SK-N-SH (cell line): ENCODE results near the gene ASMTL. TPM values are rescaled to one million over a fixed set of nuclear protein-coding genes. Genes with fewer than 3 reads are reported as not detected.
A peak's percentile ranks its signal among the peaks of the same experiment; 100 is the strongest.

Source experiments
- CTCF ChIA-PET: fragments of 300-600, 350-600 bp; formaldehyde crosslinking; extraction: SDS; loops from one replicate; lab custom pipeline; 2021; lab: Yijun Ruan, JAX
- POLR2A ChIA-PET: fragments of 350-600 bp; sonication (Branson Sonifier 250); formaldehyde crosslinking; extraction: SDS; loops from one replicate; lab custom pipeline; 2020; ENCODE audit warnings: antibody characterized with exemption, inconsistent platforms; lab: Yijun Ruan, JAX
- DNase-seq: peaks from one replicate; pipeline ENCODE4 v3.0.0; 2012
- H2AFZ ChIP-seq: fragments of 200-600 bp; sonication (generic); 2 replicates; pipeline ENCODE4 v1.8.1; 2016; ENCODE audit warnings: antibody characterized with exemption, mild to moderate bottlenecking, low read depth
- H3F3A ChIP-seq: fragments of 200-600 bp; sonication (generic); replicated peaks from 2 replicates; pipeline ENCODE3; 2016; ENCODE audit warnings: antibody characterized with exemption, mild to moderate bottlenecking; ENCODE audit not compliant: insufficient read depth
- H3K27ac ChIP-seq, 2 experiments: fragments of 200-500 bp in 1 of 2; fragments of 200-600 bp in 1 of 2; sonication (Bioruptor generic) in 1 of 2; sonication (generic), shearing (Covaris generic) in 1 of 2; 2 replicates each; pipeline versions ENCODE4 v1.5.1 to v1.6.1; 2014 to 2016; ENCODE audit warnings: low read depth in 2 of 2, inconsistent platforms in 1 of 2, low read length in 1 of 2, mild to moderate bottlenecking in 1 of 2, mixed read lengths in 1 of 2
- H3K27me3 ChIP-seq: fragments of 200-600 bp; sonication (generic), shearing (Covaris generic); 2 replicates; pipeline ENCODE4 v1.6.1; 2016; ENCODE audit warnings: mixed run types; ENCODE audit not compliant: insufficient read depth
- H3K36me3 ChIP-seq, 2 experiments: fragments of 200-500 bp in 1 of 2; fragments of 200-600 bp in 1 of 2; sonication (Bioruptor generic) in 1 of 2; sonication (generic) in 1 of 2; replicated peaks in 1 of 2; 2 replicates each; pipeline versions ENCODE3 to v1.5.1; 2014 to 2016; ENCODE audit warnings: low read length in 1 of 2, mild to moderate bottlenecking in 1 of 2; ENCODE audit not compliant: insufficient read depth in 2 of 2, control insufficient read depth in 1 of 2
- H3K4me1 ChIP-seq, 2 experiments: fragments of 200-500 bp in 1 of 2; fragments of 200-600 bp in 1 of 2; sonication (Bioruptor generic) in 1 of 2; sonication (generic), shearing (Covaris generic) in 1 of 2; 2 replicates each; pipeline versions ENCODE4 v1.5.1 to v1.6.1; 2014 to 2016; ENCODE audit warnings: low read depth in 1 of 2, low read length in 1 of 2, mixed run types in 1 of 2; ENCODE audit not compliant: insufficient read depth in 2 of 2, control insufficient read depth in 1 of 2
- H3K4me2 ChIP-seq: fragments of 200-600 bp; sonication (generic), shearing (Covaris generic); 2 replicates; pipeline ENCODE4 v1.6.1; 2017; ENCODE audit warnings: mixed run types
- H3K4me3 ChIP-seq, 2 experiments: fragments of 200-500 bp in 1 of 2; fragments of 200-600 bp in 1 of 2; sonication (Bioruptor generic) in 1 of 2; sonication (generic), shearing (Covaris generic) in 1 of 2; 2 replicates each; pipeline versions ENCODE4 v1.5.1 to v1.8.1; 2014 to 2016; ENCODE audit warnings: low read depth in 2 of 2, inconsistent platforms in 1 of 2, low read length in 1 of 2, mild to moderate bottlenecking in 1 of 2, mixed read lengths in 1 of 2, moderate library complexity in 1 of 2
- H3K79me2 ChIP-seq: fragments of 200-600 bp; sonication (generic); 2 replicates; pipeline ENCODE4 v1.8.1; 2017; ENCODE audit warnings: mild to moderate bottlenecking; ENCODE audit not compliant: insufficient read depth
- H3K9ac ChIP-seq: fragments of 200-600 bp; sonication (generic); 2 replicates; pipeline ENCODE4 v1.6.1; 2017; ENCODE audit warnings: mixed run types
- H3K9me2 ChIP-seq: fragments of 200-600 bp; sonication (generic); 2 replicates; pipeline ENCODE4 v1.6.1; 2017; ENCODE audit warnings: mixed run types
- H3K9me3 ChIP-seq: fragments of 200-600 bp; sonication (generic); 2 replicates; pipeline ENCODE4 v1.6.1; 2017; ENCODE audit warnings: mixed run types, mild to moderate bottlenecking, moderate library complexity
- H4K20me1 ChIP-seq: fragments of 200-600 bp; sonication (generic); 2 replicates; pipeline ENCODE4 v1.6.1; 2017; ENCODE audit warnings: mild to moderate bottlenecking, mixed run types; ENCODE audit not compliant: insufficient read depth
- EP300 ChIP-seq, 2 experiments: IDR thresholded peaks; 2 replicates each; pipeline versions ENCODE4 v1.4.0 to v1.6.1; 2012; ENCODE audit warnings: borderline replicate concordance in 1 of 2, low read depth in 1 of 2, low read length in 1 of 2
- FOXM1 ChIP-seq: IDR thresholded peaks from 2 replicates; pipeline ENCODE4 v1.4.0; 2012; ENCODE audit warnings: low read depth, mild to moderate bottlenecking
- GATA2 ChIP-seq: sonication (generic); formaldehyde crosslinking; IDR thresholded peaks from 2 replicates; pipeline ENCODE4 v1.5.0; 2020; ENCODE audit warnings: mild to moderate bottlenecking, missing genetic modification reagents
- JUND ChIP-seq: IDR thresholded peaks from 2 replicates; pipeline ENCODE4 v1.4.0; 2012
- NFIC ChIP-seq: IDR thresholded peaks from 2 replicates; pipeline ENCODE4 v1.4.0; 2012; ENCODE audit warnings: borderline replicate concordance
- NRF1 ChIP-seq: IDR thresholded peaks from 2 replicates; pipeline ENCODE4 v1.6.1; 2012; ENCODE audit warnings: low read depth, mild to moderate bottlenecking, low read length
- RAD21 ChIP-seq: IDR thresholded peaks from 2 replicates; pipeline ENCODE4 v1.6.1; 2012; ENCODE audit warnings: mild to moderate bottlenecking, low read length
- TCF12 ChIP-seq: IDR thresholded peaks from 2 replicates; pipeline ENCODE4 v1.4.0; 2012
- YY1 ChIP-seq: IDR thresholded peaks from 2 replicates; pipeline ENCODE4 v1.4.0; 2012; ENCODE audit warnings: low read depth, mild to moderate bottlenecking
- WGBS: methylation state at CpG from one replicate; pipeline ENCODE4 v1.1.6; 2017; ENCODE audit warnings: low lambda C conversion rate; 5-methylcytosine and 5-hydroxymethylcytosine counted together
- polyA plus RNA-seq, 3 experiments: library from polyadenylated mRNA; depleted of rRNA; stranded (reverse); fragments of >200 nt; gene quantifications; 2 replicates each; pipeline ENCODE4 v1.2.3, GENCODE V29; 2012
- TF ChIP-seq, protein P1 (sequence below): fragments of 200-600 bp; sonication (generic); IDR thresholded peaks from 2 replicates; pipeline ENCODE4 v1.6.1; 2017; ENCODE audit warnings: antibody characterized with exemption, mild to moderate bottlenecking, moderate library complexity
- TF ChIP-seq, protein P2 (sequence below): fragments of 150-350 bp; IDR thresholded peaks from 2 replicates; pipeline ENCODE4 v1.6.1; 2016; ENCODE audit warnings: mild to moderate bottlenecking, low read depth, low read length
- TF ChIP-seq, protein P3 (sequence below): IDR thresholded peaks from 2 replicates; pipeline ENCODE4 v1.4.0; 2012; ENCODE audit warnings: low read depth, borderline replicate concordance
- TF ChIP-seq, protein P4 (sequence below): IDR thresholded peaks from 2 replicates; pipeline ENCODE4; 2012
- TF ChIP-seq, protein P5 (sequence below): IDR thresholded peaks from 2 replicates; pipeline ENCODE4 v1.4.0; 2012; ENCODE audit warnings: low read depth

The ASMTL gene
- polyA plus RNA-seq, 1 of the 3 experiments (the other 2 are of a cell fraction), result 37.7 TPM

DNA sequence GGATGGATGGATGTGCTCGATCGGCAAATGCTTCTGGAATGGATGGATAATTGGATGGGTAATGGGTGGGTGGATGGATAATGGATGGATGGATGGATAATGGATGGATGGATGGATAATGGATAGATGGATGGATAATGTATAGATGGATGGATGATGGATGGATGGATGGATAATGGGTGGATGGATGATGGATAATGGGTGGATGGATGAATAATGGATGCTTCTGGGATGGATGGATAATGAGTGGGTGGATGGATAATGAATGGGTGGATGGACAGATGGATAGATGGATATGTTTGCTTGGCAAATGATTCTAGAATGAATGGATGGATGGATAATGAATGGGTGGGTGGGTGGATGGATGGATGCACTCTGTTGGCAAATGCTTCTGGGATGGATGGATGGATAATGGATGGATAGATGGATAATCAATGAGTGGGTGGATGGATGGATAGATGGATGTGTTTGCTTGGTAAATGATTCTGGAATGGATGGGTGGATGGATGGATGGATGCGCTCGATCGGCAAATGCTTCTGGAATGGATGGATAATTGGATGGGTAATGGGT, 57.0 kb downstream of the ASMTL start:
- Histone ChIP-seq H3K4me1 (peaks cover 4 to 10% of the 10 kb centered on the region in 2 experiments; a peak in 2 of 4 replicates), H2AFZ (no peak overlapping the region), H3F3A (no peaks in the 10 kb centered on the region), H3K9me3 (no peaks in the 10 kb centered on the region), H3K79me2 (peaks cover 45% of the 10 kb centered on the region), H4K20me1 (peaks cover 7% of the 10 kb centered on the region), H3K9ac (no peak overlapping the region), H3K27me3 (no peaks in the 10 kb centered on the region), H3K27ac (no peak overlapping the region), H3K9me2 (no peaks in the 10 kb centered on the region), H3K36me3 (peaks cover 6% of the 10 kb centered on the region in 2 experiments), H3K4me3 (no peak overlapping the region), H3K4me2 (0 out of 2 replicates have a peak overlapping the region, but pooled peaks have one; percentile 99)
- ChIA-PET POLR2A (no interaction called here), CTCF (no interaction called here)
- WGBS, result 97% methylated on average over 5 of the region's 5 CpGs
- DNase-seq, result no peak
- no peak for TF ChIP-seq RAD21
- TF ChIP-seq, protein P1, sequence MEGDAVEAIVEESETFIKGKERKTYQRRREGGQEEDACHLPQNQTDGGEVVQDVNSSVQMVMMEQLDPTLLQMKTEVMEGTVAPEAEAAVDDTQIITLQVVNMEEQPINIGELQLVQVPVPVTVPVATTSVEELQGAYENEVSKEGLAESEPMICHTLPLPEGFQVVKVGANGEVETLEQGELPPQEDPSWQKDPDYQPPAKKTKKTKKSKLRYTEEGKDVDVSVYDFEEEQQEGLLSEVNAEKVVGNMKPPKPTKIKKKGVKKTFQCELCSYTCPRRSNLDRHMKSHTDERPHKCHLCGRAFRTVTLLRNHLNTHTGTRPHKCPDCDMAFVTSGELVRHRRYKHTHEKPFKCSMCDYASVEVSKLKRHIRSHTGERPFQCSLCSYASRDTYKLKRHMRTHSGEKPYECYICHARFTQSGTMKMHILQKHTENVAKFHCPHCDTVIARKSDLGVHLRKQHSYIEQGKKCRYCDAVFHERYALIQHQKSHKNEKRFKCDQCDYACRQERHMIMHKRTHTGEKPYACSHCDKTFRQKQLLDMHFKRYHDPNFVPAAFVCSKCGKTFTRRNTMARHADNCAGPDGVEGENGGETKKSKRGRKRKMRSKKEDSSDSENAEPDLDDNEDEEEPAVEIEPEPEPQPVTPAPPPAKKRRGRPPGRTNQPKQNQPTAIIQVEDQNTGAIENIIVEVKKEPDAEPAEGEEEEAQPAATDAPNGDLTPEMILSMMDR, result no peak
- TF ChIP-seq NRF1, result no peak
- no peak for TF ChIP-seq TCF12
- TF ChIP-seq, protein P2, sequence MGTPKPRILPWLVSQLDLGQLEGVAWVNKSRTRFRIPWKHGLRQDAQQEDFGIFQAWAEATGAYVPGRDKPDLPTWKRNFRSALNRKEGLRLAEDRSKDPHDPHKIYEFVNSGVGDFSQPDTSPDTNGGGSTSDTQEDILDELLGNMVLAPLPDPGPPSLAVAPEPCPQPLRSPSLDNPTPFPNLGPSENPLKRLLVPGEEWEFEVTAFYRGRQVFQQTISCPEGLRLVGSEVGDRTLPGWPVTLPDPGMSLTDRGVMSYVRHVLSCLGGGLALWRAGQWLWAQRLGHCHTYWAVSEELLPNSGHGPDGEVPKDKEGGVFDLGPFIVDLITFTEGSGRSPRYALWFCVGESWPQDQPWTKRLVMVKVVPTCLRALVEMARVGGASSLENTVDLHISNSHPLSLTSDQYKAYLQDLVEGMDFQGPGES, result no peak
- no peak for TF ChIP-seq JUND
- TF ChIP-seq, protein P3, sequence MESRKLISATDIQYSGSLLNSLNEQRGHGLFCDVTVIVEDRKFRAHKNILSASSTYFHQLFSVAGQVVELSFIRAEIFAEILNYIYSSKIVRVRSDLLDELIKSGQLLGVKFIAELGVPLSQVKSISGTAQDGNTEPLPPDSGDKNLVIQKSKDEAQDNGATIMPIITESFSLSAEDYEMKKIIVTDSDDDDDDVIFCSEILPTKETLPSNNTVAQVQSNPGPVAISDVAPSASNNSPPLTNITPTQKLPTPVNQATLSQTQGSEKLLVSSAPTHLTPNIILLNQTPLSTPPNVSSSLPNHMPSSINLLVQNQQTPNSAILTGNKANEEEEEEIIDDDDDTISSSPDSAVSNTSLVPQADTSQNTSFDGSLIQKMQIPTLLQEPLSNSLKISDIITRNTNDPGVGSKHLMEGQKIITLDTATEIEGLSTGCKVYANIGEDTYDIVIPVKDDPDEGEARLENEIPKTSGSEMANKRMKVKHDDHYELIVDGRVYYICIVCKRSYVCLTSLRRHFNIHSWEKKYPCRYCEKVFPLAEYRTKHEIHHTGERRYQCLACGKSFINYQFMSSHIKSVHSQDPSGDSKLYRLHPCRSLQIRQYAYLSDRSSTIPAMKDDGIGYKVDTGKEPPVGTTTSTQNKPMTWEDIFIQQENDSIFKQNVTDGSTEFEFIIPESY, result no peak
- TF ChIP-seq, protein P4, sequence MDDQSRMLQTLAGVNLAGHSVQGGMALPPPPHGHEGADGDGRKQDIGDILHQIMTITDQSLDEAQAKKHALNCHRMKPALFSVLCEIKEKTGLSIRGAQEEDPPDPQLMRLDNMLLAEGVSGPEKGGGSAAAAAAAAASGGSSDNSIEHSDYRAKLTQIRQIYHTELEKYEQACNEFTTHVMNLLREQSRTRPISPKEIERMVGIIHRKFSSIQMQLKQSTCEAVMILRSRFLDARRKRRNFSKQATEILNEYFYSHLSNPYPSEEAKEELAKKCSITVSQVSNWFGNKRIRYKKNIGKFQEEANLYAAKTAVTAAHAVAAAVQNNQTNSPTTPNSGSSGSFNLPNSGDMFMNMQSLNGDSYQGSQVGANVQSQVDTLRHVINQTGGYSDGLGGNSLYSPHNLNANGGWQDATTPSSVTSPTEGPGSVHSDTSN, result no peak
- no peak for TF ChIP-seq EP300 (IDR thresholded peaks at IDR 0.05; ENCODE audit: borderline replicate concordance in 1 of 2, low read depth in 1 of 2, low read length in 1 of 2)
- no peak for TF ChIP-seq NFIC
- TF ChIP-seq GATA2 (CRISPR knock-in tag), result no peak
- TF ChIP-seq, protein P5, sequence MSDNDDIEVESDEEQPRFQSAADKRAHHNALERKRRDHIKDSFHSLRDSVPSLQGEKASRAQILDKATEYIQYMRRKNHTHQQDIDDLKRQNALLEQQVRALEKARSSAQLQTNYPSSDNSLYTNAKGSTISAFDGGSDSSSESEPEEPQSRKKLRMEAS, result no peak
- TF ChIP-seq FOXM1, result no peak
- TF ChIP-seq YY1, result no peak
